WTC11 (cell line): Measurements from ENCODE around the gene KCMF1.

ENCODE experiments used
- ATF2 ChIP-seq: sonication (generic); formaldehyde crosslinking; IDR thresholded peaks from 2 replicates; pipeline ENCODE4 v1.8.1; 2022; ENCODE audit warnings: low read depth, missing genetic modification reagents, borderline replicate concordance
- CREB1 ChIP-seq: sonication (generic); formaldehyde crosslinking; IDR thresholded peaks from 2 replicates; pipeline ENCODE4 v1.8.0; 2023; ENCODE audit warnings: mild to moderate bottlenecking, missing genetic modification reagents
- ETV6 ChIP-seq: sonication (generic); formaldehyde crosslinking; IDR thresholded peaks from 2 replicates; pipeline ENCODE4 v1.8.1; 2022; ENCODE audit warnings: mild to moderate bottlenecking, missing genetic modification reagents
- IRF2 ChIP-seq: sonication (generic); formaldehyde crosslinking; IDR thresholded peaks from 2 replicates; pipeline ENCODE4 v1.8.0; 2022; ENCODE audit warnings: low read depth, missing genetic modification reagents, borderline replicate concordance
- NFE2L1 ChIP-seq: sonication (generic); formaldehyde crosslinking; IDR thresholded peaks from 2 replicates; pipeline ENCODE4 v1.8.1; 2023; ENCODE audit warnings: missing genetic modification reagents
- NFYB ChIP-seq: sonication (generic); formaldehyde crosslinking; conservative IDR thresholded peaks from 2 replicates; pipeline ENCODE4 v1.8.0; 2022; ENCODE audit warnings: low read depth, missing genetic modification reagents
- NR2C2 ChIP-seq: sonication (generic); formaldehyde crosslinking; IDR thresholded peaks from 2 replicates; pipeline ENCODE4 v1.8.0; 2022; ENCODE audit warnings: mild to moderate bottlenecking, missing genetic modification reagents
- SP1 ChIP-seq: sonication (generic); formaldehyde crosslinking; conservative IDR thresholded peaks from 2 replicates; pipeline ENCODE4 v1.8.1; 2022; ENCODE audit warnings: missing genetic modification reagents
- TEAD1 ChIP-seq: sonication (generic); formaldehyde crosslinking; IDR thresholded peaks from 2 replicates; pipeline ENCODE4 v1.8.0; 2022; ENCODE audit warnings: mild to moderate bottlenecking, missing genetic modification reagents
- ZNF232 ChIP-seq: sonication (generic); formaldehyde crosslinking; IDR thresholded peaks from 2 replicates; pipeline ENCODE4 v1.8.0; 2022; ENCODE audit warnings: mild to moderate bottlenecking, missing genetic modification reagents
- TF ChIP-seq, protein P1 (sequence below): fragments of 200-600 bp; IDR thresholded peaks from 2 replicates; pipeline ENCODE4 v1.8.0; 2022; ENCODE audit warnings: antibody characterized with exemption
- TF ChIP-seq, protein P2 (sequence below): sonication (generic); formaldehyde crosslinking; IDR thresholded peaks from 2 replicates; pipeline ENCODE4 v1.8.0; 2023; ENCODE audit warnings: missing genetic modification reagents, mild to moderate bottlenecking, borderline replicate concordance
- TF ChIP-seq, protein P3 (sequence below): fragments of 250-450 bp; sonication (Bioruptor Pico); IDR thresholded peaks from 2 replicates; pipeline ENCODE4 v1.8.0; 2021; ENCODE audit warnings: mild to moderate bottlenecking
- TF ChIP-seq, protein P4 (sequence below): fragments of 250-450 bp; sonication (Bioruptor Pico); IDR thresholded peaks from 2 replicates; pipeline ENCODE4 v1.9.0; 2021; ENCODE audit warnings: moderate library complexity, mild to moderate bottlenecking, inconsistent platforms, borderline replicate concordance

DNA sequence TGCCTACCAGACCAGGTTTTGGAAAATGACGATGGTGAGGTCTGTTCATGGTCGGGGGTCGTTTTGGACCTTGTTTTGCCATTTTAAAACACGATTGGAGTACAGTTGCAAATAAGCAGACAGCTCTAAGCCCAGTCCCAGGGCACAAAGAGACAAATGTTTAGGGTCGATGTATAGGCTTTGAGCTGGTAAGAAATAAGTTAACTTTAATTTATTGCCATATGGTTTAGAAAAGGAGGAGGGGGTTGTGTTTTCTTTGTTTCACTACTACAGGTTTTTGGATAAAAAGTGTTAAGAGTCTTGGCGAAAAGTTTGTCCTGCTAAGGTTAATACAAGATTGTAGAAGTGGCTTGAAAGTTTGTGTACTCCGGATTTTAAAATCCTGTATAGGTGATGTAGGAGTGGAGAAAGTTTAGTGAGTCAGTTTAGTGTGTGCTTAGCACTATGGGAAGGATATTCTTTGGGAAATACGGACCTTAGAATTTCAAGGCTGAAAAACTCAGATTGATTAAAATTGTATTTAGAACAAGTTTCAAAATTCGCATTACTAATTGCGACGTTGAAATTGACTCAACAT, 1.3 kb downstream of the KCMF1 start:
- TF ChIP-seq, protein P1, sequence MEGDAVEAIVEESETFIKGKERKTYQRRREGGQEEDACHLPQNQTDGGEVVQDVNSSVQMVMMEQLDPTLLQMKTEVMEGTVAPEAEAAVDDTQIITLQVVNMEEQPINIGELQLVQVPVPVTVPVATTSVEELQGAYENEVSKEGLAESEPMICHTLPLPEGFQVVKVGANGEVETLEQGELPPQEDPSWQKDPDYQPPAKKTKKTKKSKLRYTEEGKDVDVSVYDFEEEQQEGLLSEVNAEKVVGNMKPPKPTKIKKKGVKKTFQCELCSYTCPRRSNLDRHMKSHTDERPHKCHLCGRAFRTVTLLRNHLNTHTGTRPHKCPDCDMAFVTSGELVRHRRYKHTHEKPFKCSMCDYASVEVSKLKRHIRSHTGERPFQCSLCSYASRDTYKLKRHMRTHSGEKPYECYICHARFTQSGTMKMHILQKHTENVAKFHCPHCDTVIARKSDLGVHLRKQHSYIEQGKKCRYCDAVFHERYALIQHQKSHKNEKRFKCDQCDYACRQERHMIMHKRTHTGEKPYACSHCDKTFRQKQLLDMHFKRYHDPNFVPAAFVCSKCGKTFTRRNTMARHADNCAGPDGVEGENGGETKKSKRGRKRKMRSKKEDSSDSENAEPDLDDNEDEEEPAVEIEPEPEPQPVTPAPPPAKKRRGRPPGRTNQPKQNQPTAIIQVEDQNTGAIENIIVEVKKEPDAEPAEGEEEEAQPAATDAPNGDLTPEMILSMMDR = no peak
- TF ChIP-seq SP1 (CRISPR knock-in tag) (no peak), ZNF232 (CRISPR knock-in tag) (no peak), NFE2L1 (CRISPR knock-in tag) (no peak), IRF2 (CRISPR knock-in tag) (no peak), CREB1 (CRISPR knock-in tag) (no peak), NFYB (CRISPR knock-in tag) (no peak), TEAD1 (CRISPR knock-in tag) (no peak), NR2C2 (no peak), ATF2 (CRISPR knock-in tag) (no peak), ETV6 (CRISPR knock-in tag) (no peak)
- TF ChIP-seq, protein P2, sequence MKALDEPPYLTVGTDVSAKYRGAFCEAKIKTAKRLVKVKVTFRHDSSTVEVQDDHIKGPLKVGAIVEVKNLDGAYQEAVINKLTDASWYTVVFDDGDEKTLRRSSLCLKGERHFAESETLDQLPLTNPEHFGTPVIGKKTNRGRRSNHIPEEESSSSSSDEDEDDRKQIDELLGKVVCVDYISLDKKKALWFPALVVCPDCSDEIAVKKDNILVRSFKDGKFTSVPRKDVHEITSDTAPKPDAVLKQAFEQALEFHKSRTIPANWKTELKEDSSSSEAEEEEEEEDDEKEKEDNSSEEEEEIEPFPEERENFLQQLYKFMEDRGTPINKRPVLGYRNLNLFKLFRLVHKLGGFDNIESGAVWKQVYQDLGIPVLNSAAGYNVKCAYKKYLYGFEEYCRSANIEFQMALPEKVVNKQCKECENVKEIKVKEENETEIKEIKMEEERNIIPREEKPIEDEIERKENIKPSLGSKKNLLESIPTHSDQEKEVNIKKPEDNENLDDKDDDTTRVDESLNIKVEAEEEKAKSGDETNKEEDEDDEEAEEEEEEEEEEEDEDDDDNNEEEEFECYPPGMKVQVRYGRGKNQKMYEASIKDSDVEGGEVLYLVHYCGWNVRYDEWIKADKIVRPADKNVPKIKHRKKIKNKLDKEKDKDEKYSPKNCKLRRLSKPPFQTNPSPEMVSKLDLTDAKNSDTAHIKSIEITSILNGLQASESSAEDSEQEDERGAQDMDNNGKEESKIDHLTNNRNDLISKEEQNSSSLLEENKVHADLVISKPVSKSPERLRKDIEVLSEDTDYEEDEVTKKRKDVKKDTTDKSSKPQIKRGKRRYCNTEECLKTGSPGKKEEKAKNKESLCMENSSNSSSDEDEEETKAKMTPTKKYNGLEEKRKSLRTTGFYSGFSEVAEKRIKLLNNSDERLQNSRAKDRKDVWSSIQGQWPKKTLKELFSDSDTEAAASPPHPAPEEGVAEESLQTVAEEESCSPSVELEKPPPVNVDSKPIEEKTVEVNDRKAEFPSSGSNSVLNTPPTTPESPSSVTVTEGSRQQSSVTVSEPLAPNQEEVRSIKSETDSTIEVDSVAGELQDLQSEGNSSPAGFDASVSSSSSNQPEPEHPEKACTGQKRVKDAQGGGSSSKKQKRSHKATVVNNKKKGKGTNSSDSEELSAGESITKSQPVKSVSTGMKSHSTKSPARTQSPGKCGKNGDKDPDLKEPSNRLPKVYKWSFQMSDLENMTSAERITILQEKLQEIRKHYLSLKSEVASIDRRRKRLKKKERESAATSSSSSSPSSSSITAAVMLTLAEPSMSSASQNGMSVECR (CRISPR knock-in tag) = no peak
- TF ChIP-seq, protein P3, sequence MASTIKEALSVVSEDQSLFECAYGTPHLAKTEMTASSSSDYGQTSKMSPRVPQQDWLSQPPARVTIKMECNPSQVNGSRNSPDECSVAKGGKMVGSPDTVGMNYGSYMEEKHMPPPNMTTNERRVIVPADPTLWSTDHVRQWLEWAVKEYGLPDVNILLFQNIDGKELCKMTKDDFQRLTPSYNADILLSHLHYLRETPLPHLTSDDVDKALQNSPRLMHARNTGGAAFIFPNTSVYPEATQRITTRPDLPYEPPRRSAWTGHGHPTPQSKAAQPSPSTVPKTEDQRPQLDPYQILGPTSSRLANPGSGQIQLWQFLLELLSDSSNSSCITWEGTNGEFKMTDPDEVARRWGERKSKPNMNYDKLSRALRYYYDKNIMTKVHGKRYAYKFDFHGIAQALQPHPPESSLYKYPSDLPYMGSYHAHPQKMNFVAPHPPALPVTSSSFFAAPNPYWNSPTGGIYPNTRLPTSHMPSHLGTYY (CRISPR knock-in tag) = no peak
- TF ChIP-seq, protein P4, sequence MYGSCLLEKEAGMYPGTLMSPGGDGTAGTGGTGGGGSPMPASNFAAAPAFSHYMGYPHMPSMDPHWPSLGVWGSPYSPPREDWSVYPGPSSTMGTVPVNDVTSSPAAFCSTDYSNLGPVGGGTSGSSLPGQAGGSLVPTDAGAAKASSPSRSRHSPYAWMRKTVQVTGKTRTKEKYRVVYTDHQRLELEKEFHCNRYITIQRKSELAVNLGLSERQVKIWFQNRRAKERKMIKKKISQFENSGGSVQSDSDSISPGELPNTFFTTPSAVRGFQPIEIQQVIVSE (CRISPR knock-in tag) = no peak
